HepG2 (cell line): Measurements from ENCODE around the gene ULBP2. TPM values are rescaled to one million over a fixed set of nuclear protein-coding genes. Genes with fewer than 3 reads are reported as not detected.

Source experiments
- ARNTL ChIP-seq: sonication (generic); formaldehyde crosslinking; IDR thresholded peaks from 2 replicates; pipeline ENCODE4 v1.4.0; 2020; ENCODE audit warnings: mild to moderate bottlenecking, missing genetic modification reagents
- BORCS8-MEF2B ChIP-seq: sonication (generic); formaldehyde crosslinking; IDR thresholded peaks from 2 replicates; pipeline ENCODE4 v1.8.0; 2022; ENCODE audit warnings: mild to moderate bottlenecking, missing genetic modification reagents
- CBX1 ChIP-seq: IDR thresholded peaks from one replicate; pipeline ENCODE4 v1.6.1; 2016; ENCODE audit warnings: antibody characterized with exemption, low read depth
- CBX2 ChIP-seq, 2 experiments: fragments of 200-600 bp in 1 of 2; sonication (generic); formaldehyde crosslinking in 1 of 2; IDR thresholded peaks; 2 replicates each; pipeline versions ENCODE4 v1.7.0 to v1.8.1; 2018 to 2022; ENCODE audit warnings: low read depth in 2 of 2, low read length in 1 of 2, mild to moderate bottlenecking in 1 of 2, missing genetic modification reagents in 1 of 2
- EHMT2 ChIP-seq: fragments of 200-600 bp; sonication (generic); IDR thresholded peaks from 2 replicates; pipeline ENCODE4 v1.7.0; 2017; ENCODE audit warnings: antibody characterized with exemption, low read depth, low read length, borderline replicate concordance
- GLI4 ChIP-seq: sonication (generic); formaldehyde crosslinking; IDR thresholded peaks from 2 replicates; pipeline ENCODE4 v1.5.1; 2020; ENCODE audit warnings: missing genetic modification reagents, mild to moderate bottlenecking, moderate library complexity, borderline replicate concordance
- MYC ChIP-seq: sonication (generic); formaldehyde crosslinking; IDR thresholded peaks from 2 replicates; pipeline ENCODE4 v1.9.0; 2021; ENCODE audit warnings: missing genetic modification reagents, borderline replicate concordance
- POLR2G ChIP-seq: fragments of 200-400 bp; formaldehyde crosslinking; IDR thresholded peaks from 2 replicates; pipeline ENCODE4 v1.6.1; 2018; ENCODE audit warnings: mild to moderate bottlenecking, low read depth, low read length, moderate library complexity
- PRMT3 ChIP-seq: sonication (generic); formaldehyde crosslinking; IDR thresholded peaks from 2 replicates; pipeline ENCODE4 v1.8.1; 2022; ENCODE audit warnings: low read depth, mild to moderate bottlenecking, moderate library complexity, missing genetic modification reagents, borderline replicate concordance
- RBM39 ChIP-seq: fragments of 200-400 bp; formaldehyde crosslinking; IDR thresholded peaks from one replicate; pipeline ENCODE4 v1.6.1; 2018; ENCODE audit warnings: antibody characterized with exemption, mild to moderate bottlenecking, low read depth, low read length; ENCODE audit not compliant: poor library complexity, severe bottlenecking
- SNAPC2 ChIP-seq: sonication (generic); formaldehyde crosslinking; IDR thresholded peaks from 2 replicates; pipeline ENCODE4 v1.8.1; 2022; ENCODE audit warnings: mild to moderate bottlenecking, missing genetic modification reagents
- ZNF556 ChIP-seq: sonication (generic); formaldehyde crosslinking; IDR thresholded peaks from 2 replicates; pipeline ENCODE4 v1.4.0; 2020; ENCODE audit warnings: mild to moderate bottlenecking, missing genetic modification reagents, borderline replicate concordance
- ZNF558 ChIP-seq: sonication (generic); formaldehyde crosslinking; IDR thresholded peaks from 2 replicates; pipeline ENCODE4 v1.9.0; 2022; ENCODE audit warnings: mild to moderate bottlenecking, missing genetic modification reagents, borderline replicate concordance
- ZNF563 ChIP-seq: sonication (generic); formaldehyde crosslinking; IDR thresholded peaks from 2 replicates; pipeline ENCODE4 v1.8.0; 2022; ENCODE audit warnings: mild to moderate bottlenecking, moderate library complexity, missing genetic modification reagents
- ZNF670 ChIP-seq: sonication (generic); formaldehyde crosslinking; IDR thresholded peaks from 2 replicates; pipeline ENCODE4 v1.8.0; 2022; ENCODE audit warnings: mild to moderate bottlenecking, missing genetic modification reagents, borderline replicate concordance
- polyA plus RNA-seq, 8 experiments: library from polyadenylated mRNA; depleted of rRNA in 3 of 8; stranded (reverse) in 7 of 8; unstranded in 1 of 8; fragments of >200 nt; fragmentation: Illumina TruSeq in 4 of 8; extraction: Trizol in 4 of 8; gene quantifications; 2 replicates each; pipeline versions ENCODE4 v1.2.1 to v1.2.3, GENCODE V29; 2011 to 2016; ENCODE audit warnings: low read depth in 4 of 8, missing spikeins in 1 of 8, mixed read lengths in 1 of 8; ENCODE audit not compliant: insufficient read depth in 1 of 8
- total RNA-seq, 5 experiments: library from RNA; depleted of rRNA; stranded (reverse); fragments of >200 nt; fragmentation: Illumina TruSeq; extraction: Trizol; gene quantifications; 2 replicates each; pipeline ENCODE4 v1.2.3, GENCODE V29; 2016; ENCODE audit warnings: low read depth in 1 of 5
- TF ChIP-seq, protein P1 (sequence below): IDR thresholded peaks from 2 replicates; pipeline ENCODE4 v1.6.1; 2016; ENCODE audit warnings: mild to moderate bottlenecking, missing biosample characterization, missing genetic modification reagents
- TF ChIP-seq, protein P2 (sequence below): sonication (generic); formaldehyde crosslinking; IDR thresholded peaks from 2 replicates; pipeline ENCODE4 v1.8.0; 2022; ENCODE audit warnings: low read depth, missing genetic modification reagents
- TF ChIP-seq, protein P3 (sequence below): sonication (generic); formaldehyde crosslinking; IDR thresholded peaks from 2 replicates; pipeline ENCODE4 v1.4.0; 2020; ENCODE audit warnings: mild to moderate bottlenecking, missing genetic modification reagents, borderline replicate concordance
- TF ChIP-seq, protein P4 (sequence below): sonication (generic); formaldehyde crosslinking; IDR thresholded peaks from 2 replicates; pipeline ENCODE4 v1.4.0; 2020; ENCODE audit warnings: mild to moderate bottlenecking, missing genetic modification reagents

Gene ULBP2
- total and polyA plus RNA-seq, 2 of the 13 experiments (the other 11 are each of a cell fraction or from before 2014, with no cell fraction given), result not detected

DNA sequence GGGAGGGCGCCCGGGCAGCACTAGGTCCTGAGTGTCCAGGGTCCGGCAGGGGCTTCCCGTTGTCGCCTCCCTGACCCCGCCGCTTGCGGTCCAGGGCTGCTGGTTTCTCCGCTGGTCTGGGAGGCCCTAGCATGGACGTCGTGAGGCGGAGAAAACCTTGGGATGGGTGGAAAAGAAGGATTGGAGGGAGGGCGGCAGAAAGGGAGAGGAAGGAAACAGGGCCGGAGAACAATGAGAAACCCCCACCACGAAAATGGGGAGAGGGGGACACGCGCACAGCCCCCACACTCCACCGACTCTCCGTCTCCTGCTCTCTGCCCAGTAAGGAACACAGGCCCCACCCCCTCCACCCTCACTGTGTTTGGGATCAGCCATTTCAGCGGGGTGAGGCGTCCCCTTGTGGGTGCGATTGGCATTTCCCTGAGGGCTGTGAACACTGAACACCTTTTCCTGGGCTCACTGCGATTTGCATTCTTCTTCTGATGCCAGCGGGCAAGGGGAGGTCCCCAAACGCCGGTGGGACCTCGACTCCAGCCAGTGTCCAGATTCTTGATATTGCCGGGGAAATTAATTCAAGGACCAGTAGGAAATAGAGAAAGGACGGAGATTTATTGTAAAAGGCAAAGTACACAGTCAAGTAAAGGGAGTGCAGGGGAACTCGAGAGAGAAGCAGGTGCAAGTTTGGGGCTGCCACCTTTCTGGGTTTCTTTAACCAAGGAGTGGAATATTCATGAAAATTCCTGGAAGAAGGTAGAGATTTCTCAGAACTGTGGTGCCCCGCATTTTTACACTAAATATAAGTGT, 15.6 kb upstream of the ULBP2 start (continued):
- TF ChIP-seq ZNF670 (CRISPR knock-in tag) (0 out of 2 replicates have a peak, but pooled peaks have one; percentile 58), SNAPC2 (CRISPR knock-in tag) (0 out of 2 replicates have a peak, but pooled peaks have one; percentile 54), ZNF558 (CRISPR knock-in tag) (0 out of 2 replicates have a peak, but pooled peaks have one; percentile 47), CBX1 (peak; percentile 67), ARNTL (CRISPR knock-in tag) (no peak), POLR2G (peak; percentile 32; the same call in 1 of the 2 replicates), RBM39 (peak; percentile 56), ZNF556 (CRISPR knock-in tag) (no peak), ZNF563 (CRISPR knock-in tag) (no peak), GLI4 (no peak), BORCS8-MEF2B (peak; percentile 88), PRMT3 (CRISPR knock-in tag) (no peak), CBX2 (IDR thresholded peaks at IDR 0.05; ENCODE audit: low read depth, low read length) (no peak), CBX2 (CRISPR knock-in tag; IDR thresholded peaks at IDR 0.05; ENCODE audit: low read depth) (no peak), MYC (CRISPR knock-in tag) (no peak), EHMT2 (no peak)
- TF ChIP-seq, protein P1, sequence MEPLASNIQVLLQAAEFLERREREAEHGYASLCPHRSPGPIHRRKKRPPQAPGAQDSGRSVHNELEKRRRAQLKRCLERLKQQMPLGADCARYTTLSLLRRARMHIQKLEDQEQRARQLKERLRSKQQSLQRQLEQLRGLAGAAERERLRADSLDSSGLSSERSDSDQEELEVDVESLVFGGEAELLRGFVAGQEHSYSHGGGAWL (CRISPR knock-in tag), result no peak
- TF ChIP-seq, protein P2, sequence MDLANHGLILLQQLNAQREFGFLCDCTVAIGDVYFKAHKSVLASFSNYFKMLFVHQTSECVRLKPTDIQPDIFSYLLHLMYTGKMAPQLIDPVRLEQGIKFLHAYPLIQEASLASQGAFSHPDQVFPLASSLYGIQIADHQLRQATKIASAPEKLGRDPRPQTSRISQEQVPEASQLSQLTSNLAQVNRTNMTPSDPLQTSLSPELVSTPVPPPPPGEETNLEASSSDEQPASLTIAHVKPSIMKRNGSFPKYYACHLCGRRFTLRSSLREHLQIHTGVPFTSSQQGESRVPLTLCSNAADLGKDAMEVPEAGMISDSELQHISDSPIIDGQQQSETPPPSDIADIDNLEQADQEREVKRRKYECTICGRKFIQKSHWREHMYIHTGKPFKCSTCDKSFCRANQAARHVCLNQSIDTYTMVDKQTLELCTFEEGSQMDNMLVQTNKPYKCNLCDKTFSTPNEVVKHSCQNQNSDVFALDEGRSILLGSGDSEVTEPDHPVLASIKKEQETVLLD (CRISPR knock-in tag), result no peak
- TF ChIP-seq, protein P3, sequence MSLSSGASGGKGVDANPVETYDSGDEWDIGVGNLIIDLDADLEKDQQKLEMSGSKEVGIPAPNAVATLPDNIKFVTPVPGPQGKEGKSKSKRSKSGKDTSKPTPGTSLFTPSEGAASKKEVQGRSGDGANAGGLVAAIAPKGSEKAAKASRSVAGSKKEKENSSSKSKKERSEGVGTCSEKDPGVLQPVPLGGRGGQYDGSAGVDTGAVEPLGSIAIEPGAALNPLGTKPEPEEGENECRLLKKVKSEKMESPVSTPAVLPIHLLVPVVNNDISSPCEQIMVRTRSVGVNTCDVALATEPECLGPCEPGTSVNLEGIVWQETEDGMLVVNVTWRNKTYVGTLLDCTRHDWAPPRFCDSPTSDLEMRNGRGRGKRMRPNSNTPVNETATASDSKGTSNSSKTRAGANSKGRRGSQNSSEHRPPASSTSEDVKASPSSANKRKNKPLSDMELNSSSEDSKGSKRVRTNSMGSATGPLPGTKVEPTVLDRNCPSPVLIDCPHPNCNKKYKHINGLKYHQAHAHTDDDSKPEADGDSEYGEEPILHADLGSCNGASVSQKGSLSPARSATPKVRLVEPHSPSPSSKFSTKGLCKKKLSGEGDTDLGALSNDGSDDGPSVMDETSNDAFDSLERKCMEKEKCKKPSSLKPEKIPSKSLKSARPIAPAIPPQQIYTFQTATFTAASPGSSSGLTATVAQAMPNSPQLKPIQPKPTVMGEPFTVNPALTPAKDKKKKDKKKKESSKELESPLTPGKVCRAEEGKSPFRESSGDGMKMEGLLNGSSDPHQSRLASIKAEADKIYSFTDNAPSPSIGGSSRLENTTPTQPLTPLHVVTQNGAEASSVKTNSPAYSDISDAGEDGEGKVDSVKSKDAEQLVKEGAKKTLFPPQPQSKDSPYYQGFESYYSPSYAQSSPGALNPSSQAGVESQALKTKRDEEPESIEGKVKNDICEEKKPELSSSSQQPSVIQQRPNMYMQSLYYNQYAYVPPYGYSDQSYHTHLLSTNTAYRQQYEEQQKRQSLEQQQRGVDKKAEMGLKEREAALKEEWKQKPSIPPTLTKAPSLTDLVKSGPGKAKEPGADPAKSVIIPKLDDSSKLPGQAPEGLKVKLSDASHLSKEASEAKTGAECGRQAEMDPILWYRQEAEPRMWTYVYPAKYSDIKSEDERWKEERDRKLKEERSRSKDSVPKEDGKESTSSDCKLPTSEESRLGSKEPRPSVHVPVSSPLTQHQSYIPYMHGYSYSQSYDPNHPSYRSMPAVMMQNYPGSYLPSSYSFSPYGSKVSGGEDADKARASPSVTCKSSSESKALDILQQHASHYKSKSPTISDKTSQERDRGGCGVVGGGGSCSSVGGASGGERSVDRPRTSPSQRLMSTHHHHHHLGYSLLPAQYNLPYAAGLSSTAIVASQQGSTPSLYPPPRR (CRISPR knock-in tag), result 0 out of 2 replicates have a peak, but pooled peaks have one; percentile 20
- TF ChIP-seq, protein P4, sequence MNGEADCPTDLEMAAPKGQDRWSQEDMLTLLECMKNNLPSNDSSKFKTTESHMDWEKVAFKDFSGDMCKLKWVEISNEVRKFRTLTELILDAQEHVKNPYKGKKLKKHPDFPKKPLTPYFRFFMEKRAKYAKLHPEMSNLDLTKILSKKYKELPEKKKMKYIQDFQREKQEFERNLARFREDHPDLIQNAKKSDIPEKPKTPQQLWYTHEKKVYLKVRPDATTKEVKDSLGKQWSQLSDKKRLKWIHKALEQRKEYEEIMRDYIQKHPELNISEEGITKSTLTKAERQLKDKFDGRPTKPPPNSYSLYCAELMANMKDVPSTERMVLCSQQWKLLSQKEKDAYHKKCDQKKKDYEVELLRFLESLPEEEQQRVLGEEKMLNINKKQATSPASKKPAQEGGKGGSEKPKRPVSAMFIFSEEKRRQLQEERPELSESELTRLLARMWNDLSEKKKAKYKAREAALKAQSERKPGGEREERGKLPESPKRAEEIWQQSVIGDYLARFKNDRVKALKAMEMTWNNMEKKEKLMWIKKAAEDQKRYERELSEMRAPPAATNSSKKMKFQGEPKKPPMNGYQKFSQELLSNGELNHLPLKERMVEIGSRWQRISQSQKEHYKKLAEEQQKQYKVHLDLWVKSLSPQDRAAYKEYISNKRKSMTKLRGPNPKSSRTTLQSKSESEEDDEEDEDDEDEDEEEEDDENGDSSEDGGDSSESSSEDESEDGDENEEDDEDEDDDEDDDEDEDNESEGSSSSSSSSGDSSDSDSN (CRISPR knock-in tag), result peak; percentile 69
